ENCODE data around the gene PYDC1. TPM values are rescaled to one million over a fixed set of nuclear protein-coding genes. Genes with fewer than 3 reads are reported as not detected.

Gene PYDC1
- total RNA-seq (2014; rRNA removed; shearing (Covaris generic)) (not detected in 2 replicates), polyA plus RNA-seq (2016; fragmentation: Nextera tagmentation; extraction: Ambion mirVana) (1.8 and 3.0 TPM in 2 replicates)
- long read RNA-seq, partial matches to known transcripts, result 0 of 3 reads
- long read RNA-seq, other reads (novel, unspliced or antisense), result 0 of 3 reads

GRCh38 chr16:31216422-31217135 is at the start of gene PYDC1:
Gene PYDC1, minus strand, starts transcription at chr16:31217135. Its CDS starts 107 bp downstream, at chr16:31217028.
- Mint-ChIP-seq H3K27me3 (ENCODE audit: insufficient read depth, low read depth, poor library complexity) (peaks cover 50% of the 10 kb centered on the region), H3K27ac (no peak within 1 kb of the TSS), H3K9me3 (no peaks in the 10 kb centered on the region; the same call in 1 of the 3 replicates), H3K4me3 (peak within 1 kb of the TSS; percentile 75), H3K4me1 (peaks cover 29% of the 10 kb centered on the region), H3K36me3 (ENCODE audit: low read depth) (no peaks in the 10 kb centered on the region; the same call in 2 of the 3 replicates)
- peak within 1 kb of the TSS; percentile 77 for H3K4me3 ChIP-seq
- H3F3A ChIP-seq (replicated peaks; ENCODE audit: low read depth), result no peaks in the 10 kb centered on the region
- no peaks in the 10 kb centered on the region for H4K20me1 ChIP-seq (replicated peaks; ENCODE audit: insufficient read depth)
- H3K9me2 ChIP-seq (ENCODE audit: insufficient read depth), result no peaks in the 10 kb centered on the region
- H3K27ac ChIP-seq (ENCODE audit: low read depth), result no peak within 1 kb of the TSS
- peak in 1 of 2 experiments; percentile 42; a peak in 2 of 4 replicates for TF ChIP-seq CTCF (conservative IDR thresholded peaks at IDR 0.05; ENCODE audit: low read depth in 2 of 2)
- TF ChIP-seq NANOG (IDR thresholded peaks at IDR 0.05; ENCODE audit: borderline replicate concordance), result no peak
- no peak for TF ChIP-seq ZNF331 (CRISPR knock-in tag; IDR thresholded peaks at IDR 0.05; ENCODE audit: low read depth)
- TF ChIP-seq, protein P1, sequence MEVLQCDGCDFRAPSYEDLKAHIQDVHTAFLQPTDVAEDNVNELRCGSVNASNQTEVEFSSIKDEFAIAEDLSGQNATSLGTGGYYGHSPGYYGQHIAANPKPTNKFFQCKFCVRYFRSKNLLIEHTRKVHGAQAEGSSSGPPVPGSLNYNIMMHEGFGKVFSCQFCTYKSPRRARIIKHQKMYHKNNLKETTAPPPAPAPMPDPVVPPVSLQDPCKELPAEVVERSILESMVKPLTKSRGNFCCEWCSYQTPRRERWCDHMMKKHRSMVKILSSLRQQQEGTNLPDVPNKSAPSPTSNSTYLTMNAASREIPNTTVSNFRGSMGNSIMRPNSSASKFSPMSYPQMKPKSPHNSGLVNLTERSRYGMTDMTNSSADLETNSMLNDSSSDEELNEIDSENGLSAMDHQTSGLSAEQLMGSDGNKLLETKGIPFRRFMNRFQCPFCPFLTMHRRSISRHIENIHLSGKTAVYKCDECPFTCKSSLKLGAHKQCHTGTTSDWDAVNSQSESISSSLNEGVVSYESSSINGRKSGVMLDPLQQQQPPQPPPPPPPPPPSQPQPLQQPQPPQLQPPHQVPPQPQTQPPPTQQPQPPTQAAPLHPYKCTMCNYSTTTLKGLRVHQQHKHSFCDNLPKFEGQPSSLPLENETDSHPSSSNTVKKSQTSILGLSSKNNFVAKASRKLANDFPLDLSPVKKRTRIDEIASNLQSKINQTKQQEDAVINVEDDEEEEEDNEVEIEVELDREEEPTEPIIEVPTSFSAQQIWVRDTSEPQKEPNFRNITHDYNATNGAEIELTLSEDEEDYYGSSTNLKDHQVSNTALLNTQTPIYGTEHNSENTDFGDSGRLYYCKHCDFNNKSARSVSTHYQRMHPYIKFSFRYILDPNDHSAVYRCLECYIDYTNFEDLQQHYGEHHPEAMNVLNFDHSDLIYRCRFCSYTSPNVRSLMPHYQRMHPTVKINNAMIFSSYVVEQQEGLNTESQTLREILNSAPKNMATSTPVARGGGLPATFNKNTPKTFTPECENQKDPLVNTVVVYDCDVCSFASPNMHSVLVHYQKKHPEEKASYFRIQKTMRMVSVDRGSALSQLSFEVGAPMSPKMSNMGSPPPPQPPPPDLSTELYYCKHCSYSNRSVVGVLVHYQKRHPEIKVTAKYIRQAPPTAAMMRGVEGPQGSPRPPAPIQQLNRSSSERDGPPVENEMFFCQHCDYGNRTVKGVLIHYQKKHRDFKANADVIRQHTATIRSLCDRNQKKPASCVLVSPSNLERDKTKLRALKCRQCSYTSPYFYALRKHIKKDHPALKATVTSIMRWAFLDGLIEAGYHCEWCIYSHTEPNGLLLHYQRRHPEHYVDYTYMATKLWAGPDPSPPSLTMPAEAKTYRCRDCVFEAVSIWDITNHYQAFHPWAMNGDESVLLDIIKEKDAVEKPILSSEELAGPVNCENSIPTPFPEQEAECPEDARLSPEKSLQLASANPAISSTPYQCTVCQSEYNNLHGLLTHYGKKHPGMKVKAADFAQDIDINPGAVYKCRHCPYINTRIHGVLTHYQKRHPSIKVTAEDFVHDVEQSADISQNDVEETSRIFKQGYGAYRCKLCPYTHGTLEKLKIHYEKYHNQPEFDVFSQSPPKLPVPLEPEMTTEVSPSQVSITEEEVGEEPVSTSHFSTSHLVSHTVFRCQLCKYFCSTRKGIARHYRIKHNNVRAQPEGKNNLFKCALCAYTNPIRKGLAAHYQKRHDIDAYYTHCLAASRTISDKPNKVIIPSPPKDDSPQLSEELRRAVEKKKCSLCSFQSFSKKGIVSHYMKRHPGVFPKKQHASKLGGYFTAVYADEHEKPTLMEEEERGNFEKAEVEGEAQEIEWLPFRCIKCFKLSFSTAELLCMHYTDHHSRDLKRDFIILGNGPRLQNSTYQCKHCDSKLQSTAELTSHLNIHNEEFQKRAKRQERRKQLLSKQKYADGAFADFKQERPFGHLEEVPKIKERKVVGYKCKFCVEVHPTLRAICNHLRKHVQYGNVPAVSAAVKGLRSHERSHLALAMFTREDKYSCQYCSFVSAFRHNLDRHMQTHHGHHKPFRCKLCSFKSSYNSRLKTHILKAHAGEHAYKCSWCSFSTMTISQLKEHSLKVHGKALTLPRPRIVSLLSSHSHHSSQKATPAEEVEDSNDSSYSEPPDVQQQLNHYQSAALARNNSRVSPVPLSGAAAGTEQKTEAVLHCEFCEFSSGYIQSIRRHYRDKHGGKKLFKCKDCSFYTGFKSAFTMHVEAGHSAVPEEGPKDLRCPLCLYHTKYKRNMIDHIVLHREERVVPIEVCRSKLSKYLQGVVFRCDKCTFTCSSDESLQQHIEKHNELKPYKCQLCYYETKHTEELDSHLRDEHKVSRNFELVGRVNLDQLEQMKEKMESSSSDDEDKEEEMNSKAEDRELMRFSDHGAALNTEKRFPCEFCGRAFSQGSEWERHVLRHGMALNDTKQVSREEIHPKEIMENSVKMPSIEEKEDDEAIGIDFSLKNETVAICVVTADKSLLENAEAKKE (CRISPR knock-in tag; IDR thresholded peaks at IDR 0.05), result no peak; the same call in 1 of the 2 replicates
- no peak for TF ChIP-seq EZH2 (IDR thresholded peaks at IDR 0.05; ENCODE audit: low read depth, unreplicated experiment)
- peak within 1 kb of the TSS; percentile 93 for H3K4me2 ChIP-seq
- peaks cover 45% of the 10 kb centered on the region for H3K27me3 ChIP-seq (ENCODE audit: insufficient read depth)
- H3K4me1 ChIP-seq (ENCODE audit: insufficient read depth), result peaks cover 15% of the 10 kb centered on the region
- H3K79me2 ChIP-seq (replicated peaks; ENCODE audit: insufficient read depth), result no peaks in the 10 kb centered on the region
- peak; percentile 73 for DNase-seq (ENCODE audit: low spot score)
- peak within 1 kb of the TSS; percentile 96 for H2AFZ ChIP-seq
- ATAC-seq, result peak; percentile 12
- no peaks in the 10 kb centered on the region for H3K36me3 ChIP-seq (ENCODE audit: insufficient read depth)
